Activated CD4-positive, alpha-beta T cell treated with anti-CD3 and anti-CD28 coated beads, Interleukin-2, amount 50 U/mL, for 16 hours (primary cell): ENCODE results near the gene MTHFD2.
"Not testable (repeated sequence)": the region's sequence is repeated elsewhere in the genome, so short reads cannot be mapped to it uniquely, and the experiment has no call there.

Experiments
- DNase-seq: peaks from one replicate; pipeline ENCODE4 v3.0.0-alpha.2; 2020

MTHFD2 gene

GRCh38 chr2:74198461-74199274 is at the start of gene MTHFD2:
Gene MTHFD2 (plus strand): TSS chr2:74198615. CDS start chr2:74198642, 27 bp downstream.
- DNase-seq = peak; percentile 98

DNA sequence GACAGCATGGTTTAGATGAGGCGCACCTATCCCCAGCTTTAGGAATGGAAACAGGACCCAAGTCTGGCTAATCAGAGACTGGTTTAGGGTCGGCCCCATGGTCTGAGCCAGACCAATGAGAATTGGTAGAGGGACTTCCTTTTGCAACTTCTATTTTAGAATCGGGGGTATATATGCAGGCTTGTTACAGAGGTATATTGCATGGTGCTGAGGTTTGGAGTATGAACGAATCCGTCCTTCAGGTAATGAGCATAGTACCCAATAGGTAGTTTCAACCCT is 49.2 kb upstream of the MTHFD2 start:
- no peak for DNase-seq

- no peak for DNase-seq
These were observed 48.7 kb upstream of the MTHFD2 start for GRCh38 chr2:74149570-74150319.

DNA sequence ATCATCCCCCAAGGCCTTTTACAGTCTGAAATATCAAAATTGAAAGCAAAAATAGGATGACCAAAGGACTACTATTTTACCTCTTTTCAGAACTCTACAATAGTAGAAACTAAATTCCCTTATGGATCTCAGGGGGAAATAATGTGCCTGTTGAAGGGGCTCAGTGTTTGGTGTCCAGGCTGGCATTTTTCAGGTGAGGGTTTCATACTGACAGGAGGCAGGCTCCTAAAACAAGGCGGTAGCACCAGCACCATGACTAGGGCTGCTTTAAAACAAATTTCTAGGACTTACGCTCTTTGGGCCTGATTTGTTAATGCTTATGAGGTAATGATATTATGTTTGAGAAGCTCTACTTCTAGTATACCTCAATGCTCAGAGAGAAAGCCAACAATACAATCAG is 45.5 kb upstream of the MTHFD2 start:
- DNase-seq = no peak

DNA sequence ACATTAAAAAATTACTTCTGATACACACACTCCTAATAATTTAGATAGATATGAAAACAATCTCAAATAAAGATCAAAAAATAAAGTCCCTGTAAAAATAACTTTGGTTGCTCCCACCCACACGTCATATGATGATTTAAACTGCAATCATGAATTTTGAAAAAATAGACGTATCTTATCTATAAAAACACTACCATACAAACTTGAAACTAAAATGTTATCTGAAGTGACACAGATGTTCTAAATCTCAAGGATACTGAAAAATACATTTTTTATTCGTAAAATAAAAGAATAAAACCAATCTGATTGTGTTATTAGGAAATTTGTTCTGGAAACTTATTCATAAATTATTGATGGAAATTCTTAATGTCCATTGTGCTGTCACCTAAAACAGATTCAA is 42.6 kb upstream of the MTHFD2 start:
- no peak for DNase-seq

DNA sequence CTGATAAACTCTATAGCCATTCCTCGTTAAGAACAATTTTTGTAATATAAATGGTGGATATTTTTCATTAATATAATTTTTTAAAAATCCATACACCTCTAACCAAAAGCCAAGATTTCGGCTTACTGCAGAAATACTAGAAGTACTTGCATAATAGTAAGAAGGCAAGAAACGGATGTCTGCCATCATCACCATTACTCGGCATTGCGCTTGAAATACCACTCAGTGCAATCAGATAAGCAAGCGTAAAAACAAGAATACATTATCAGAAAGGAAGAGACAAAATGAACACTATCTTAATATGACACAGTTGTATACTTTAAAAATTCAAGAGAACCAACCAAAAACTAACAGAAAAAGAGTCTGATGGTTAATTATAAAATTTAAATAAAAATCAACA is 35.5 kb upstream of the MTHFD2 start:
- no peak for DNase-seq

GRCh38 chr2:74164761-74165160 is 33.7 kb upstream of the MTHFD2 start:
- DNase-seq = no peak

DNA sequence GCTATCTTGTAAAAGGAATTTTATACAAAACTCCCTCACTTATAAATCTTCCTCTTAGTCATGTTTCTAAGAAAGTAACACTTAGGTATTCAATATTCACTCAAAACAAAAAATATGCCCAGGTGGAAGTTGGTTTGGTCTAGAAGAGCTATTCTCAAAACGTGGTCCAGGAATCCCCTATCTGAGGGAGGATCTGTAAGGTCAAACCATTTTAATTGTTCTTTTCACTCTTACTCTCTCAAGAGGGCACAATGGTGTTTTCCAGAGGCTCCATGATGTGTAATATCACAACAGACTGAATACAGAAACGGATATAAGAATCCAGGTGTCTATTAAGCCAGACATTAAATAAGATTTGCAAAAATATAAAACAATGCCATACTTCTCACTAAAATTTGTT is 29.7 kb upstream of the MTHFD2 start:
- peak; percentile 31 for DNase-seq

- DNase-seq = no peak
These were observed 23.5 kb upstream of the MTHFD2 start for GRCh38 chr2:74174909-74175308.

DNA sequence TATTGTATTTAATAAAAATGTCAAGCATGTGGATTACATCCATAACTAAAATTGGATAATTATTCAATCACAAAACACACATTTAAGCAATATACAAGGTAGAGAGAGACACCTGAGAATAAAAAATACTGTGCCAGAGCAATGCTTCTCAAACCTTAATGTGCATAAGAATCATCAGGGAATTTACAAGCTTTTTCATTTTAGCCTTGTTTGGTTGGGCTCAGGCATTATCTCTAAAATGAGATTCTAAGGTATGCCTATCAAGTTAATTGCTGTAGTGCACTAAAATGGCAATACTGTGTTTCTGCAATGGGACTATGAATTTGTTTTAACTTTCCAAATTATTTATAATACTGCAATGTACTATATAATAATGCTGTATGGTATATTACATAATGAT is 20.7 kb upstream of the MTHFD2 start:
- DNase-seq = no peak

- peak; percentile 99 for DNase-seq
These were observed 20.0 kb upstream of the MTHFD2 start, which contains the start of gene MOB1A for GRCh38 chr2:74178211-74179062. Gene MOB1A (minus strand): TSS chr2:74178879. CDS start chr2:74178674, 205 bp downstream.

DNA sequence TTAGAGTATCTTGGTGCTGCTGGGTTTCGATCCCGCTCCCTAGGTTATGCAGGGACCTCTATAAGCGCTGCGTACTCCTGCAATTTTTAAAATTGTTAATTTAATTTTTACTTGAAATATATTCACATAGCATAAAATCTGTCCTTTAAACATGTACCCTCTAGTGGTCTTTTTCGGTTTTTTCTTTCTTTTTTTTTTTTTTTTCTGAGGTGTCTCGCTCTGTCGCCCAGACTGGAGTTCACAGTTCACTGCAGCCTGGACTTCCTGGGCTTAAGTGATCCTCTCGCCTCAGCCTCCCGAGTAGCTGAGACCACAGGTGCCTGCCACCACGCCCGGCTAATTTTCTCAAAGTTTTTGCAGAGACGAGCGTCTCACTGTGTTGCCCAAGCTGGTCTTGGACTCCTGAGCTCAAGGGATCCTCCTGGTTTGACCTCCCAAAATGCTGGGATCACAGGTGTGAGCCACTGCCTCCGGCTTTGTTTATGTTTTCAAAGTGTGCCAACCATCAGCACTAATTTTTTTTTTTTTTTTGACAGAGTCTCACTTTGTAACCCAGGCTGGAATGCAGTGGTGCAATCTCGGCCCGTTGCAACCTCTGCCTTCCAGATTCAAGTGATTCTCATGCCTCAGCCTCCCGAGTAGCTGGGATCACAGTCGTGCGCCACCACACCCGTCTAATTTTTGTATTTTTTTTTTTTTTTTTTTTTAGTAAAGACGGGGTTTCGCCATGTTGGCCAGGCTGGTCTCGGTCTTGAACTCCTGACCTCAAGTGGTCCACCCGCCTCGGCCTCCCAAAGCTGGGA is 19.2 kb upstream of the MTHFD2 start:
- DNase-seq = no peak

DNA sequence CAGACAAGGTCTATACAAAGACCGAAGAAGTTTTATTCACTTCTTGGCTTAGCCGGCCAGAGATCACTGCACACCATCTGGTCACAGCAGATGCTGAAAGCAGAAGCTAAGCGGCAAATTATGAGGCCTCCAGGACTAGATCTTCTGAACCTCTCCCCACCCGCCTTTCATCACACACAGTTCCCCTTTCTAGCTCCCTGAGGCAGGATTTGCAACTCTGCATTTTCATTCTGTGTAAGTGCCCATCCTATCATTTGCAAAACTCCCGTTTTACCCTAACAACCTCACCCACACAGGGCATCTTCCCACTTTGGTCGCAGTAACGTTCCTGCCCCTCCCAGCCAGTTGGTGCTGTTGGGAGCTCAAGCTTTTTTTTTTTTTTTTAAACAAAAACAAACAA is 16.7 kb upstream of the MTHFD2 start:
- DNase-seq = peak; percentile 60

- DNase-seq = no peak
These were observed 14.5 kb upstream of the MTHFD2 start for GRCh38 chr2:74183878-74184277.

DNA sequence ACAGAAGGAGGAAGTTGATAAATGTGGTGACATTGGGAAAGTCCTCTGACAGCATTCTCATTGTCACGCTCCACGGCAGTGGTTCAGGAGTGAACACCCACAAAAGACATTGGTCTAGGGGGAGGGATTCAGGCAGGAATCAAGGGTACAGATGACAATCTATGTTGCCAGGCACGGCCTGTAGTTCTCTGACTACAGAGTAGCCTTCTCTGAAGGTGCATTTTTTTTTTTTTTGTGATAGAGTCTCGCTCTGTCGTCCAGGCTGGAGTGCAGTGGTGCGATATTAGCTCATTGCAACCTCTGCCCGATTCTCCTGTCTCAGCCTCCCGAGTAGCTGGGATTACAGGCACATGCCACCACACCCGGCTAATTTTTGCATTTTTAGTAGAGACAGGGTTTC is 12.4 kb upstream of the MTHFD2 start:
- peak; percentile 83 for DNase-seq

- not testable (repeated sequence) for DNase-seq
These were observed 11.7 kb upstream of the MTHFD2 start for GRCh38 chr2:74186706-74187105.

- no peak for DNase-seq
These were observed 10.3 kb upstream of the MTHFD2 start for GRCh38 chr2:74188018-74188601.

GRCh38 chr2:74188696-74189095 is 9.7 kb upstream of the MTHFD2 start:
- no peak for DNase-seq

DNA sequence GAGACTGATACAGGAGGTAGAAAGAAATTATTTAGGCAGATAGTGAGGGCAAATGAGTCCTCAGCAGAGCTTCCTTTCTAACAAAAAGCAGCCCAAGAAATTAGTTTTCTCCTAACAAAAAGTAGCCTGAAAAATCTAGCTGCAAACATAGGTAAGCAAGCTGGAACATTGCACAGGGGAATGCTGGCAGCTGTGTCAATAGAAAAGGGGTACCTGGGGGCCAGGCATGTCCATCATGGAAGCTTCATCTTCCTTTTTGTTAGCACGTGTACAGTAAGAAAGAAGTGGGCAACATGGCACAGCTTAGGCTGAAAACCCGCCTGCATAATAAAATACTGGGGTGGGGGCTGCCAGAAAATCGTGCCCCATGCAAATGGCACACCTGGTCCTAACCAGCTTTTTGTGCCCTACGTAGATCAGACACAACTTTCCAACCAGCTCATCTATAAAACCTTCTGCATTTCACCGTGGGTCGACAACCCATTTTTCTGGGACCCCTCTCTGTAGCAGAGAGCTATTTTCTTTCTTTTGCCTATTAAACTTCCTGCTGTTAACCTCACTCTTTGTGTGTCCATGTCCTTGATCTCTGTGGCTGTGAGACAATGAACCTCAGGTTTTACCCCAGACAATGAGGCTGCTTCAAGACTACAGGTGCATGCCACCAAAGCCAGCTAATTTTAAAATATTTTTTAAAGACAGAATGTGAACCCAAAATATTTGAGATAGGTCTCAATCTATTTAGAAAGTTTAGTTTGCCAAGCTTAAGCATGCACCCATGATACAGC is 6.6 kb upstream of the MTHFD2 start:
- DNase-seq = no peak

- DNase-seq = no peak
These were observed 3.6 kb upstream of the MTHFD2 start for GRCh38 chr2:74194799-74195198.

DNA sequence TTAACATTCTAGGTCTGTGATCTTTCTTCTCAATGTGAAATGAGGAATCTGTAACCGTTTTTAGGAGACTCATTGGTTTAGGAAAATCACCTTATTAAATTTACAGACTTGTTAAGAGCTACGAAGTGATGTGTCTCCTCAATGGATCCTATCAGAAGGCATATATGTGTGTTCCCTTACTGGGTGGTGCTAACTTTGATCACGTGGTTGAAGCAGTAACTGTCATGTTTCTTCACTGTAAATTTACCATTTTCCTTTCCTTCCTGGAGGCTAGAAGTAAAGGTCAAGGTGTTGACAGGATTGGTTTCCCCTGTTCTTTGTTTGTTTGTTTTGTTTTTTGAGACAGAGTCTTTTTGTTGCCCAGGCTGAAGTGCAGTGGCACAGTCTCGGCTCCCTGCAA is 1.4 kb upstream of the MTHFD2 start:
- no peak for DNase-seq
